Kidney epithelial cell (primary cell): Measurements from ENCODE around the gene PTPRD. TPM values are rescaled to one million over a fixed set of nuclear protein-coding genes. Genes with fewer than 3 reads are reported as not detected.
"Not testable (repeated sequence)": the region's sequence is repeated elsewhere in the genome, so short reads cannot be mapped to it uniquely, and the experiment has no call there.

Source experiments
- DNase-seq: peaks from one replicate; pipeline ENCODE4 v3.0.0-alpha.2; 2010; ENCODE audit warnings: low read depth
- H3K27me3 ChIP-seq: 2 replicates; pipeline ENCODE4 v1.6.0; 2011; ENCODE audit warnings: low read length; ENCODE audit not compliant: control insufficient read depth, insufficient read depth
- H3K36me3 ChIP-seq: 2 replicates; pipeline ENCODE4 v1.5.1; 2011; ENCODE audit warnings: low read length; ENCODE audit not compliant: control insufficient read depth, insufficient read depth
- H3K4me3 ChIP-seq: 2 replicates; pipeline ENCODE4 v1.5.1; 2011; ENCODE audit warnings: low read depth, mild to moderate bottlenecking, control low read depth, low read length
- CTCF ChIP-seq: IDR thresholded peaks from 2 replicates; pipeline ENCODE4 v1.5.1; 2011; ENCODE audit warnings: mild to moderate bottlenecking, moderate library complexity, low read length, control low read depth, inconsistent platforms; ENCODE audit not compliant: insufficient read depth, poor library complexity, severe bottlenecking
- total RNA-seq: library from RNA; depleted of rRNA; stranded (reverse); fragments of >200 nt; gene quantifications from 2 replicates; pipeline ENCODE4 v1.2.3, GENCODE V29; 2015

The PTPRD gene
- total RNA-seq, 1 donor from 2014 or later: 18.8 TPM

- Histone ChIP-seq H3K27me3 (no peaks in the 10 kb centered on the region), H3K4me3 (no peak overlapping the region), H3K36me3 (no peaks in the 10 kb centered on the region)
- TF ChIP-seq CTCF: no peak
- DNase-seq: no peak
Observed at GRCh38 chr9:9054354-9054992, 1558.3 kb downstream of the PTPRD start.

GRCh38 chr9:9045572-9045971 lies 1567.2 kb downstream of the PTPRD start:
- TF ChIP-seq CTCF: no peak
- DNase-seq: no peak
- H3K27me3 ChIP-seq: no peaks in the 10 kb centered on the region
- H3K36me3 ChIP-seq: no peaks in the 10 kb centered on the region
- H3K4me3 ChIP-seq: no peak overlapping the region

- no peak for TF ChIP-seq CTCF
- no peak overlapping the region for H3K4me3 ChIP-seq
- no peak for DNase-seq
- H3K36me3 ChIP-seq: no peaks in the 10 kb centered on the region
- no peaks in the 10 kb centered on the region for H3K27me3 ChIP-seq
Observed at GRCh38 chr9:9045072-9045471, 1567.7 kb downstream of the PTPRD start.

- H3K36me3 ChIP-seq, H3K4me3 ChIP-seq, DNase-seq, H3K27me3 ChIP-seq: not testable (repeated sequence)
Observed at GRCh38 chr9:9043788-9044187, 1569.0 kb downstream of the PTPRD start.

- H3K36me3 ChIP-seq: no peaks in the 10 kb centered on the region
- no peaks in the 10 kb centered on the region for H3K27me3 ChIP-seq
- no peak for TF ChIP-seq CTCF
- DNase-seq: no peak
- no peak overlapping the region for H3K4me3 ChIP-seq
Observed at GRCh38 chr9:9041756-9042155, 1571.0 kb downstream of the PTPRD start.

- DNase-seq: no peak
- H3K4me3 ChIP-seq: no peak overlapping the region
- H3K36me3 ChIP-seq: no peaks in the 10 kb centered on the region
- TF ChIP-seq CTCF: no peak
- no peaks in the 10 kb centered on the region for H3K27me3 ChIP-seq
Observed at GRCh38 chr9:9033022-9033421, 1579.8 kb downstream of the PTPRD start.
